PC-9 (cell line): Measurements from ENCODE around the gene NOTCH3. TPM values are rescaled to one million over a fixed set of nuclear protein-coding genes. Genes with fewer than 3 reads are reported as not detected.

ENCODE experiments used
- BruUV-seq: library from RNA; stranded (reverse); fragments of 400-500 nt; replicated peaks from 2 replicates; lab custom pipeline; 2021; lab: Mats Ljungman, UMichigan
- CTCF ChIA-PET: fragments of 300-600 bp; sonication (Branson Sonifier 250); formaldehyde crosslinking; loops from one replicate; lab custom pipeline; 2022; ENCODE audit warnings: antibody characterized with exemption; lab: Charles Lee
- POLR2A ChIA-PET: fragments of 300-600 bp; sonication (Branson Sonifier 250); formaldehyde crosslinking; loops from one replicate; lab custom pipeline; 2022; ENCODE audit warnings: antibody characterized with exemption; ENCODE audit not compliant: unreplicated experiment; lab: Charles Lee
- DNase-seq, 2 experiments: peaks; one replicate each; pipeline versions ENCODE4 v3.0.0 to v3.0.0-alpha.2; 2015 to 2022; ENCODE audit warnings: mixed read lengths in 1 of 2
- H2AFZ ChIP-seq: fragments of 200-600 bp; sonication (generic); 2 replicates; pipeline ENCODE4 v1.8.1; 2017; ENCODE audit warnings: antibody characterized with exemption
- H3F3A ChIP-seq: fragments of 200-600 bp; sonication (generic); 2 replicates; pipeline ENCODE4 v1.8.1; 2017; ENCODE audit warnings: antibody characterized with exemption, mild to moderate bottlenecking, low read depth; ENCODE audit not compliant: insufficient read depth
- H3K27ac ChIP-seq: fragments of 200-600 bp; sonication (generic); 2 replicates; pipeline ENCODE4 v1.6.1; 2016; ENCODE audit warnings: mixed run types
- H3K27me3 ChIP-seq: fragments of 200-600 bp; sonication (generic); 2 replicates; pipeline ENCODE4 v1.6.1; 2016; ENCODE audit warnings: low read depth, mixed run types; ENCODE audit not compliant: insufficient read depth
- H3K36me3 ChIP-seq: fragments of 200-600 bp; sonication (generic); 2 replicates; pipeline ENCODE4 v1.6.1; 2016; ENCODE audit warnings: low read depth, mixed run types
- H3K4me1 ChIP-seq: fragments of 200-600 bp; sonication (generic); replicated peaks from 2 replicates; pipeline ENCODE4 v1.6.1; 2016; ENCODE audit warnings: mixed run types; ENCODE audit not compliant: insufficient read depth
- H3K4me2 ChIP-seq: fragments of 200-600 bp; sonication (generic); 2 replicates; pipeline ENCODE4 v1.6.1; 2017; ENCODE audit warnings: mixed run types
- H3K4me3 ChIP-seq: fragments of 200-600 bp; sonication (generic); 2 replicates; pipeline ENCODE4 v1.6.1; 2016; ENCODE audit warnings: mixed run types
- H3K79me2 ChIP-seq: fragments of 200-600 bp; sonication (generic); 2 replicates; pipeline ENCODE4 v1.6.1; 2017; ENCODE audit warnings: low read depth, mixed run types
- H3K9me2 ChIP-seq: fragments of 200-600 bp; sonication (generic); 2 replicates; pipeline ENCODE4 v1.8.1; 2017; ENCODE audit warnings: mild to moderate bottlenecking; ENCODE audit not compliant: insufficient read depth
- H3K9me3 ChIP-seq: fragments of 200-600 bp; sonication (generic); 2 replicates; pipeline ENCODE4 v1.8.1; 2016; ENCODE audit warnings: low read depth; ENCODE audit not compliant: insufficient read depth
- H4K20me1 ChIP-seq: fragments of 200-600 bp; sonication (generic); 2 replicates; pipeline ENCODE4 v1.8.1; 2017; ENCODE audit not compliant: insufficient read depth
- EZH2 ChIP-seq: fragments of 200-600 bp; sonication (generic); IDR thresholded peaks from 2 replicates; pipeline ENCODE4 v1.8.0; 2017; ENCODE audit warnings: antibody characterized with exemption, low read depth
- intact Hi-C: fragments of 100-400 bp; cut with micrococcal nuclease; formaldehyde crosslinking; loops from one replicate; pipeline ENCODE4 v1.10.0; 2022; ENCODE audit not compliant: unreplicated experiment
- total RNA-seq: library from RNA; stranded (reverse); gene quantifications from 2 replicates; pipeline ENCODE4 v1.2.3, GENCODE V29; 2021
- TF ChIP-seq, protein P1 (sequence below): fragments of 200-600 bp; sonication (generic); conservative IDR thresholded peaks from 2 replicates; pipeline ENCODE4 v1.6.1; 2017; ENCODE audit warnings: mixed run types, antibody characterized with exemption, mild to moderate bottlenecking, moderate library complexity

Gene NOTCH3
- total RNA-seq, 1 experiment from 2014 or later: 115 TPM

- Histone ChIP-seq H3K27me3 (no peaks in the 10 kb centered on the region), H3F3A (peaks cover 2% of the 10 kb centered on the region; the same call in 1 of the 2 replicates), H2AFZ (no peak overlapping the region), H4K20me1 (no peaks in the 10 kb centered on the region), H3K9me3 (no peaks in the 10 kb centered on the region), H3K4me2 (no peak overlapping the region), H3K4me1 (peaks cover 17% of the 10 kb centered on the region), H3K9me2 (no peaks in the 10 kb centered on the region), H3K27ac (no peak overlapping the region), H3K79me2 (peaks cover 24% of the 10 kb centered on the region), H3K4me3 (no peak overlapping the region), H3K36me3 (peaks cover 22% of the 10 kb centered on the region)
- CTCF ChIA-PET: no interaction called here
- POLR2A ChIA-PET: interaction anchor here (0.6 kb wide), 1 partner anchor 130 kb away, joined by 4 read pairs; no protein-coding TSS in a partner anchor
- TF ChIP-seq, protein P1, sequence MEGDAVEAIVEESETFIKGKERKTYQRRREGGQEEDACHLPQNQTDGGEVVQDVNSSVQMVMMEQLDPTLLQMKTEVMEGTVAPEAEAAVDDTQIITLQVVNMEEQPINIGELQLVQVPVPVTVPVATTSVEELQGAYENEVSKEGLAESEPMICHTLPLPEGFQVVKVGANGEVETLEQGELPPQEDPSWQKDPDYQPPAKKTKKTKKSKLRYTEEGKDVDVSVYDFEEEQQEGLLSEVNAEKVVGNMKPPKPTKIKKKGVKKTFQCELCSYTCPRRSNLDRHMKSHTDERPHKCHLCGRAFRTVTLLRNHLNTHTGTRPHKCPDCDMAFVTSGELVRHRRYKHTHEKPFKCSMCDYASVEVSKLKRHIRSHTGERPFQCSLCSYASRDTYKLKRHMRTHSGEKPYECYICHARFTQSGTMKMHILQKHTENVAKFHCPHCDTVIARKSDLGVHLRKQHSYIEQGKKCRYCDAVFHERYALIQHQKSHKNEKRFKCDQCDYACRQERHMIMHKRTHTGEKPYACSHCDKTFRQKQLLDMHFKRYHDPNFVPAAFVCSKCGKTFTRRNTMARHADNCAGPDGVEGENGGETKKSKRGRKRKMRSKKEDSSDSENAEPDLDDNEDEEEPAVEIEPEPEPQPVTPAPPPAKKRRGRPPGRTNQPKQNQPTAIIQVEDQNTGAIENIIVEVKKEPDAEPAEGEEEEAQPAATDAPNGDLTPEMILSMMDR: no peak; the same call in 1 of the 2 replicates
- TF ChIP-seq EZH2: no peak
- intact Hi-C loops: no loop called here
- DNase-seq: no peak
- BruUV-seq: no TSS peak
These were observed 80.4 kb downstream of the NOTCH3 start for GRCh38 chr19:15120135-15121026.

DNA sequence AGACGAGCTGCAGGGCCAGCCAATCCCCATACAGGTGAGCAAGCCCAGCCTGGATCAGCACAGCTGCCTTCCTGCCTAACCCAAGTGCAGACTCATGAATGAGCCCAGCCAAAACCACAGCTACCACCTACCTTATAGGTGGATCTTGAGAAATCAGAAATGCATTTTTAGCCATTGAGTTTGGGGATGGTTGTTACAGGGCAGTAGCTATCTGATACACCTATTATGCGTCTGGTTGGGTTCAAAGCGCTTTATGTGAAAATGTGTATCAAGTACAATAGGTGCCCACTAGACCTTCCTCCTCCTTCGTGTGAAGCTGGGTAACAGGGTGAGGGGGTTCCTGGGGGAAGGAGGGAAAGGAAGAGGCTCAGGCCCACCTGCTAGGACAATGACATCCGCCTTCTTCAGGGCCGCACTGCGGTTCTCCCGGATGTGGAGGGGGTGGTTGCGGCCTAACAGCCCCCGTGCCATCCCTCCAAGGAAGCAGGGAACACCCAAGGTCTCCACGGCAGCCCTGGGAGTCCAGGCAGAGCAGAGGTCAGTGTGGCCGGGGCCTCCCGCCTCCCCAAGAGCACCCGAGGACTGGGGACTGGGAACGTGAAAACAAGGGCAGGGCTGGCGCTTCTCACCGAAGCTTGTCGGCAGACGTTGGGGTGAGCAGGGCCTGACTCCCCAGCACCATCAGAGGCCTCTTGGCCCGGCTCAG is 81.9 kb downstream of the NOTCH3 start:
- Histone ChIP-seq H3K9me2 (no peaks in the 10 kb centered on the region), H3K4me3 (no peak overlapping the region), H3K79me2 (peaks cover 12% of the 10 kb centered on the region), H3K27ac (no peak overlapping the region), H3K27me3 (no peaks in the 10 kb centered on the region), H2AFZ (no peak overlapping the region), H4K20me1 (no peaks in the 10 kb centered on the region), H3K4me1 (peaks cover 8% of the 10 kb centered on the region), H3K4me2 (no peak overlapping the region), H3K36me3 (peaks cover 27% of the 10 kb centered on the region), H3K9me3 (no peaks in the 10 kb centered on the region), H3F3A (peaks cover 14% of the 10 kb centered on the region; the same call in 1 of the 2 replicates)
- no TSS peak for BruUV-seq
- ChIA-PET CTCF (no interaction called here), POLR2A (no interaction called here)
- TF ChIP-seq EZH2: no peak
- TF ChIP-seq, protein P1: no peak
- intact Hi-C loops: no loop called here
- no peak for DNase-seq

DNA sequence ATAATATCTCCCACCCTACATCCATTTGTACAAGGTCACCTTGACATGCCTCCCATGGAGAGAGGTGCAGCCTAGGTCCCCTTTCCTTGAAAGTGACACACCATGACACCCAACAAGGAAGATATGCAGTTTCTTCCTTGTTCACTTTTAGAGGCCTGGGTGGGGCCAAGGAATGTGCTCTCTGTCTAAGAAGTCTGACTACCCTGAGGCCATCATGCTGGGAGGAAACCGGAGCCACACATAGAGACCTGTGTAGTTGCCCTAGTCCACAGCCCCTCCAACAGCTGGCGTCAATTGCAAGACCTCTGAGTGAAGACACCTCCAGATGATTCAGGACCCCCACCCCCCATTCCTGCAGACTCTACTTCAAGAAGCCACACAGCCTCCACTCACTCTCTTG is 82.5 kb downstream of the NOTCH3 start:
- H3K27me3 ChIP-seq: no peaks in the 10 kb centered on the region
- no peaks in the 10 kb centered on the region for H3K9me2 ChIP-seq
- intact Hi-C loops: no loop called here
- ChIA-PET CTCF (no interaction called here), POLR2A (no interaction called here)
- no peaks in the 10 kb centered on the region for H3K9me3 ChIP-seq
- peaks cover 27% of the 10 kb centered on the region for H3K36me3 ChIP-seq
- peak; percentile 39 to 87 for DNase-seq
- peaks cover 5% of the 10 kb centered on the region; the same call in 1 of the 2 replicates for H3K4me1 ChIP-seq
- H3K79me2 ChIP-seq: peaks cover 5% of the 10 kb centered on the region
- H3K4me2 ChIP-seq: no peak overlapping the region
- TF ChIP-seq, protein P1: no peak
- no peak for TF ChIP-seq EZH2
- BruUV-seq: no TSS peak
- H3K27ac ChIP-seq: no peak overlapping the region
- H3K4me3 ChIP-seq: no peak overlapping the region
- H4K20me1 ChIP-seq: no peaks in the 10 kb centered on the region
- H3F3A ChIP-seq: peaks cover 21% of the 10 kb centered on the region; the same call in 1 of the 2 replicates
- no peak overlapping the region for H2AFZ ChIP-seq
